ENCODE results near the gene HIP1R.

Gene HIP1R

GRCh38 chr12:122837306-122838265 is 2.3 kb downstream of the HIP1R start:
- H3K4me3 ChIP-seq (ENCODE audit: low read depth, low read length), result no peak overlapping the region
- no peak for TF ChIP-seq CTCF (IDR thresholded peaks at IDR 0.05; ENCODE audit: low read depth, low read length)
- in situ Hi-C loops (cut with HindIII; ENCODE audit: low sequenced_read_pairs), result no loop called here
- no peak for DNase-seq (ENCODE audit: low read depth, low spot score)

GRCh38 chr12:122838841-122839240 is 3.6 kb downstream of the HIP1R start:
- H3K4me3 ChIP-seq (ENCODE audit: low read depth, low read length), result no peak overlapping the region
- TF ChIP-seq CTCF (IDR thresholded peaks at IDR 0.05; ENCODE audit: low read depth, low read length), result no peak
- in situ Hi-C loops (cut with HindIII; ENCODE audit: low sequenced_read_pairs), result no loop called here
- DNase-seq (ENCODE audit: low read depth, low spot score), result no peak

- in situ Hi-C loops (cut with HindIII; ENCODE audit: low sequenced_read_pairs), result no loop called here
- TF ChIP-seq CTCF (IDR thresholded peaks at IDR 0.05; ENCODE audit: low read depth, low read length), result no peak
- H3K4me3 ChIP-seq (ENCODE audit: low read depth, low read length), result no peak overlapping the region
- DNase-seq (ENCODE audit: low read depth, low spot score), result no peak
Observed at GRCh38 chr12:122839907-122840554, 4.8 kb downstream of the HIP1R start.

- in situ Hi-C loops (cut with HindIII; ENCODE audit: low sequenced_read_pairs), result no loop called here
- no peak overlapping the region for H3K4me3 ChIP-seq (ENCODE audit: low read depth, low read length)
- DNase-seq (ENCODE audit: low read depth, low spot score), result no peak
- no peak for TF ChIP-seq CTCF (IDR thresholded peaks at IDR 0.05; ENCODE audit: low read depth, low read length)
Observed at GRCh38 chr12:122840580-122841513, 5.6 kb downstream of the HIP1R start.

GRCh38 chr12:122841544-122842321 is 6.5 kb downstream of the HIP1R start:
- no peak overlapping the region for H3K4me3 ChIP-seq (ENCODE audit: low read depth, low read length)
- in situ Hi-C loops (cut with HindIII; ENCODE audit: low sequenced_read_pairs), result no loop called here
- no peak for TF ChIP-seq CTCF (IDR thresholded peaks at IDR 0.05; ENCODE audit: low read depth, low read length)
- peak; percentile 56 for DNase-seq (ENCODE audit: low read depth, low spot score)
